Neural cell (in vitro differentiated cells): Measurements from ENCODE around the gene FCHO1. TPM values are rescaled to one million over a fixed set of nuclear protein-coding genes. Genes with fewer than 3 reads are reported as not detected.
A peak's percentile ranks its signal among the peaks of the same experiment; 100 is the strongest.

Experiments used
- H2AFZ ChIP-seq: fragments of 200-600, 300-800 bp; sonication (generic), shearing (Covaris generic); 2 replicates; pipeline ENCODE4 v1.6.0; 2014; ENCODE audit warnings: low read depth, mild to moderate bottlenecking, antibody characterized with exemption, low read length, moderate library complexity
- H3F3A ChIP-seq: fragments of 200-600 bp; shearing (Covaris generic); 2 replicates; pipeline ENCODE4 v1.6.1; 2016; ENCODE audit warnings: mild to moderate bottlenecking, moderate library complexity, mixed read lengths, antibody characterized with exemption, low read length; ENCODE audit not compliant: insufficient read depth, poor library complexity, severe bottlenecking
- H3K27ac ChIP-seq: fragments of 200-600, 300-800 bp; sonication (generic), shearing (Covaris generic); 2 replicates; pipeline ENCODE4 v1.5.1; 2014; ENCODE audit warnings: mild to moderate bottlenecking, low read length, moderate library complexity
- H3K27me3 ChIP-seq: fragments of 300-800, 200-600 bp; sonication (generic), shearing (Covaris generic); 2 replicates; pipeline ENCODE4 v1.6.0; 2014; ENCODE audit warnings: mild to moderate bottlenecking, low read depth, low read length, moderate library complexity; ENCODE audit not compliant: insufficient read depth
- H3K36me3 ChIP-seq: fragments of 300-800, 200-600 bp; sonication (generic), shearing (Covaris generic); 2 replicates; pipeline ENCODE4 v1.5.1; 2014; ENCODE audit warnings: mild to moderate bottlenecking, antibody characterized with exemption, low read length, moderate library complexity; ENCODE audit not compliant: insufficient read depth
- H3K4me2 ChIP-seq: fragments of 300-800, 200-600 bp; sonication (generic), shearing (Covaris generic); 2 replicates; pipeline ENCODE4 v1.6.0; 2014; ENCODE audit warnings: mild to moderate bottlenecking, low read length
- H3K4me3 ChIP-seq: fragments of 300-800, 200-600 bp; sonication (generic), shearing (Covaris generic); 2 replicates; pipeline ENCODE4 v1.5.1; 2014; ENCODE audit warnings: mild to moderate bottlenecking, low read length, moderate library complexity
- H3K79me2 ChIP-seq: fragments of 200-600 bp; shearing (Covaris generic); replicated peaks from 2 replicates; pipeline ENCODE4 v1.6.0; 2014; ENCODE audit warnings: mild to moderate bottlenecking, low read length, moderate library complexity; ENCODE audit not compliant: insufficient read depth
- H3K9ac ChIP-seq: fragments of 300-800, 200-600 bp; sonication (generic), shearing (Covaris generic); 2 replicates; pipeline ENCODE4 v1.6.1; 2016; ENCODE audit warnings: mild to moderate bottlenecking, low read length, mixed read lengths
- H3K9me2 ChIP-seq: fragments of 200-600 bp; shearing (Covaris generic); 2 replicates; pipeline ENCODE4 v1.6.1; 2016; ENCODE audit warnings: mild to moderate bottlenecking, low read length, mixed read lengths; ENCODE audit not compliant: insufficient read depth
- H3K9me3 ChIP-seq: fragments of 200-600, 300-800 bp; sonication (generic), shearing (Covaris generic); 2 replicates; pipeline ENCODE4 v1.6.1; 2016; ENCODE audit warnings: mild to moderate bottlenecking, mixed run types, low read length, moderate library complexity, mixed read lengths
- H4K20me1 ChIP-seq: fragments of 200-600 bp; shearing (Covaris generic); 2 replicates; pipeline ENCODE4 v1.6.1; 2016; ENCODE audit warnings: mild to moderate bottlenecking, mixed run types; ENCODE audit not compliant: insufficient read depth
- EP300 ChIP-seq: fragments of 450-650 bp; conservative IDR thresholded peaks from 2 replicates; pipeline ENCODE4 v1.6.1; 2014; ENCODE audit warnings: antibody characterized with exemption, mild to moderate bottlenecking, moderate library complexity; ENCODE audit not compliant: poor library complexity, severe bottlenecking
- EZH2 ChIP-seq: fragments of 200-600, 300-800 bp; shearing (Covaris generic), sonication (generic); IDR thresholded peaks from 2 replicates; pipeline ENCODE4 v1.6.1; 2014; ENCODE audit warnings: antibody characterized with exemption, low read length, borderline replicate concordance, mild to moderate bottlenecking; ENCODE audit not compliant: insufficient read depth, poor library complexity, severe bottlenecking
- MXI1 ChIP-seq: fragments of 450-650 bp; conservative IDR thresholded peaks from 2 replicates; pipeline ENCODE4 v1.6.1; 2014; ENCODE audit warnings: antibody characterized with exemption, mild to moderate bottlenecking; ENCODE audit not compliant: poor library complexity, severe bottlenecking
- POLR2AphosphoS5 ChIP-seq: IDR thresholded peaks from 2 replicates; pipeline ENCODE4 v1.6.1; 2012
- RAD21 ChIP-seq: fragments of 450-650 bp; conservative IDR thresholded peaks from 2 replicates; pipeline ENCODE4 v1.6.1; 2014; ENCODE audit warnings: antibody characterized with exemption, mild to moderate bottlenecking, moderate library complexity
- SMC3 ChIP-seq: fragments of 450-650 bp; conservative IDR thresholded peaks from 2 replicates; pipeline ENCODE4 v1.6.1; 2014; ENCODE audit warnings: antibody characterized with exemption, mild to moderate bottlenecking, moderate library complexity; ENCODE audit not compliant: poor library complexity
- TAF1 ChIP-seq: IDR thresholded peaks from 2 replicates; pipeline ENCODE4 v1.6.1; 2012; ENCODE audit warnings: low read depth
- polyA plus RNA-seq: library from polyadenylated mRNA; depleted of rRNA; stranded (reverse); fragments of >200 nt; gene quantifications from 2 replicates; pipeline ENCODE4 v1.2.3, GENCODE V29; 2014
- TF ChIP-seq, protein P1 (sequence below): fragments of 450-650 bp; IDR thresholded peaks from 2 replicates; pipeline ENCODE4 v1.5.1; 2014; ENCODE audit warnings: antibody characterized with exemption, mild to moderate bottlenecking, moderate library complexity; ENCODE audit not compliant: poor library complexity, severe bottlenecking
- TF ChIP-seq, protein P2 (sequence below): IDR thresholded peaks from 2 replicates; pipeline ENCODE4 v1.6.1; 2012; ENCODE audit warnings: borderline replicate concordance

FCHO1 gene
- polyA plus RNA-seq, 1 donor from 2014 or later, result 39.7 TPM

DNA sequence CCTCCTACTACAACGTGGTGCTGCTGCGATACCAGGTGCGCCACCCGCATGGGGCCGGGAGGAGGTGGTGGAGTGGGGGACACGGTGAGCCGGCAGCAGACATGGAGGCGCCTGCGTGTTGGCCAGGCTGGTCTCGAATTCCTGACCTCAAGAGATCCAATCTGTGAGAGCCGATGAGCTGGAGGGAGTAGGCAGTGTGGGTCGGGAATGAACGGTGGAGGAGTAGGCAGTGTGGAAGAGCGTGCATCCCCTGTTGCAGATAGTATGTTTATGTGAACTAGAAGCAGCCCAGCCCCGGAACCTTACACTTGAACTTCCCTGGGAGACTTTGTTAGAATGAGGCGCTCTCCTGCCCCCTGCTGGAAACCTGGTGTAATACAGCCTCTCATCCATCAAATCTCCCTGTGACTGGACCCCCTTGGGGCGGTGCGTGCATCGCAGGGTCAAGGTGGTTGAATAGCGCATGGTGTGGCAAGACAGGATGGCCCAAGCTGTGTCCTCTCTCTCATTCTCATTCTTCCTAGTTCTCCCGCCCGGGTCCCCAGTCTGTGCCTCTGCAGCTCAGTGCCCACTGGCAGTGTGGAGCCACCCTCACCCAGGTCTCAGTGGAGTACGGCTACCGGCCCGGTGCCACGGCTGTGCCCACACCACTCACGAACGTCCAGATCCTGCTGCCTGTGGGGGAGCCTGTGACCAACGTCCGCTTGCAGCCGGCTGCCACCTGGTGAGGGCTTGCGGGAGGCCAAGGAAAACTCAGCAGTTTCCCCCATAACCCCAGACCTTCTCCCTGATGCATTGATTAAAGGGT is 33.1 kb downstream of the FCHO1 start:
- Histone ChIP-seq H3K4me2 (no peak overlapping the region), H3K27me3 (no peaks in the 10 kb centered on the region), H3K9me3 (no peaks in the 10 kb centered on the region), H4K20me1 (no peaks in the 10 kb centered on the region), H3K4me3 (no peak overlapping the region), H3K79me2 (no peaks in the 10 kb centered on the region), H3K9me2 (no peaks in the 10 kb centered on the region), H2AFZ (no peak overlapping the region), H3K27ac (no peak overlapping the region), H3K36me3 (no peaks in the 10 kb centered on the region), H3K9ac (no peak overlapping the region), H3F3A (no peaks in the 10 kb centered on the region)
- TF ChIP-seq EP300 (no peak), RAD21 (peak; percentile 78), SMC3 (peak; percentile 76)
- TF ChIP-seq, protein P1, sequence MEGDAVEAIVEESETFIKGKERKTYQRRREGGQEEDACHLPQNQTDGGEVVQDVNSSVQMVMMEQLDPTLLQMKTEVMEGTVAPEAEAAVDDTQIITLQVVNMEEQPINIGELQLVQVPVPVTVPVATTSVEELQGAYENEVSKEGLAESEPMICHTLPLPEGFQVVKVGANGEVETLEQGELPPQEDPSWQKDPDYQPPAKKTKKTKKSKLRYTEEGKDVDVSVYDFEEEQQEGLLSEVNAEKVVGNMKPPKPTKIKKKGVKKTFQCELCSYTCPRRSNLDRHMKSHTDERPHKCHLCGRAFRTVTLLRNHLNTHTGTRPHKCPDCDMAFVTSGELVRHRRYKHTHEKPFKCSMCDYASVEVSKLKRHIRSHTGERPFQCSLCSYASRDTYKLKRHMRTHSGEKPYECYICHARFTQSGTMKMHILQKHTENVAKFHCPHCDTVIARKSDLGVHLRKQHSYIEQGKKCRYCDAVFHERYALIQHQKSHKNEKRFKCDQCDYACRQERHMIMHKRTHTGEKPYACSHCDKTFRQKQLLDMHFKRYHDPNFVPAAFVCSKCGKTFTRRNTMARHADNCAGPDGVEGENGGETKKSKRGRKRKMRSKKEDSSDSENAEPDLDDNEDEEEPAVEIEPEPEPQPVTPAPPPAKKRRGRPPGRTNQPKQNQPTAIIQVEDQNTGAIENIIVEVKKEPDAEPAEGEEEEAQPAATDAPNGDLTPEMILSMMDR, result peak; percentile 84

DNA sequence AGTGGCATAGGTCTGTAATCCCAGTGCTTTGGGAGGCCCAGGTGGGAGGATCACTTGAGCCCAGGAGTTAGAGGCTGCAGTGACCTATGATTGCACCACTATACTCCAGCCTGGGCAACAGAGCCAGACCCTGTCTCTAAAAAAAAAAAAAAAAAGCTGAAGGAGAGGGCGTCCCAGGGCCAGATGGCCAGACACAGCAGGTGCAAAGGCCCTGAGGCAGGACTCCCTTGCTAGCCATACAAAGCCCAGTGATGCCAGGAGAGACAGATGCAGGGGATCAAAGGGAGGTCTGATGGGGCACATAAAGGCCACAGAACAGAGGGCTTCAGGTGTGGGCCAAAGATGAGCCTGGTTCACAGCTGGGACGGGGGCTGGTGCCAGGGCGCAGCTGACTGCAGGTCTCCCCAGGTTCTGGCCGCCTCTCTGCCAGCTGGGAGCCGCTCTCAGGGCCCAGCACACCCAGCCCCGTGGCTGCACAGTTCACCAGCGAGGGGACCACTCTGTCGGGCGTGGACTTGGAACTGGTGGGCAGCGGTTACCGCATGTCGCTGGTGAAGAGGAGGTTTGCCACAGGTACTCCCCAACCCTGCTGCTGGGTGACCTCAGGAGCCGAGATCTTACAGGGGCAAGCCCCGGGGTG is 36.1 kb downstream of the FCHO1 start:
- Histone ChIP-seq H3F3A (no peaks in the 10 kb centered on the region), H4K20me1 (no peaks in the 10 kb centered on the region), H3K9me3 (no peaks in the 10 kb centered on the region), H3K9ac (no peak overlapping the region), H2AFZ (no peak overlapping the region), H3K36me3 (no peaks in the 10 kb centered on the region), H3K4me3 (no peak overlapping the region), H3K4me2 (no peak overlapping the region), H3K9me2 (no peaks in the 10 kb centered on the region), H3K79me2 (no peaks in the 10 kb centered on the region), H3K27ac (no peak overlapping the region), H3K27me3 (no peaks in the 10 kb centered on the region)
- TF ChIP-seq TAF1 (no peak), RAD21 (no peak), EZH2 (no peak), POLR2AphosphoS5 (no peak), SMC3 (no peak), MXI1 (no peak), EP300 (no peak)
- TF ChIP-seq, protein P2, sequence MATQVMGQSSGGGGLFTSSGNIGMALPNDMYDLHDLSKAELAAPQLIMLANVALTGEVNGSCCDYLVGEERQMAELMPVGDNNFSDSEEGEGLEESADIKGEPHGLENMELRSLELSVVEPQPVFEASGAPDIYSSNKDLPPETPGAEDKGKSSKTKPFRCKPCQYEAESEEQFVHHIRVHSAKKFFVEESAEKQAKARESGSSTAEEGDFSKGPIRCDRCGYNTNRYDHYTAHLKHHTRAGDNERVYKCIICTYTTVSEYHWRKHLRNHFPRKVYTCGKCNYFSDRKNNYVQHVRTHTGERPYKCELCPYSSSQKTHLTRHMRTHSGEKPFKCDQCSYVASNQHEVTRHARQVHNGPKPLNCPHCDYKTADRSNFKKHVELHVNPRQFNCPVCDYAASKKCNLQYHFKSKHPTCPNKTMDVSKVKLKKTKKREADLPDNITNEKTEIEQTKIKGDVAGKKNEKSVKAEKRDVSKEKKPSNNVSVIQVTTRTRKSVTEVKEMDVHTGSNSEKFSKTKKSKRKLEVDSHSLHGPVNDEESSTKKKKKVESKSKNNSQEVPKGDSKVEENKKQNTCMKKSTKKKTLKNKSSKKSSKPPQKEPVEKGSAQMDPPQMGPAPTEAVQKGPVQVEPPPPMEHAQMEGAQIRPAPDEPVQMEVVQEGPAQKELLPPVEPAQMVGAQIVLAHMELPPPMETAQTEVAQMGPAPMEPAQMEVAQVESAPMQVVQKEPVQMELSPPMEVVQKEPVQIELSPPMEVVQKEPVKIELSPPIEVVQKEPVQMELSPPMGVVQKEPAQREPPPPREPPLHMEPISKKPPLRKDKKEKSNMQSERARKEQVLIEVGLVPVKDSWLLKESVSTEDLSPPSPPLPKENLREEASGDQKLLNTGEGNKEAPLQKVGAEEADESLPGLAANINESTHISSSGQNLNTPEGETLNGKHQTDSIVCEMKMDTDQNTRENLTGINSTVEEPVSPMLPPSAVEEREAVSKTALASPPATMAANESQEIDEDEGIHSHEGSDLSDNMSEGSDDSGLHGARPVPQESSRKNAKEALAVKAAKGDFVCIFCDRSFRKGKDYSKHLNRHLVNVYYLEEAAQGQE, result no peak
- TF ChIP-seq, protein P1, result no peak
